CD14-positive monocyte (primary cell): ENCODE data around the gene KRTAP2-2. TPM values are rescaled to one million over a fixed set of nuclear protein-coding genes. Genes with fewer than 3 reads are reported as not detected.

ENCODE experiments used
- DNase-seq, 3 donors: peaks; one replicate each; pipeline ENCODE4 v3.0.0-alpha.2; 2011 to 2022
- H2AFZ ChIP-seq: 2 replicates; pipeline ENCODE4 v1.6.0; 2012; ENCODE audit warnings: mild to moderate bottlenecking, low read depth, low read length, inconsistent platforms; ENCODE audit not compliant: insufficient read depth, poor library complexity, severe bottlenecking
- H3K27ac ChIP-seq, 2 donors: 1 replicate in 1 of 2; 2 replicates in 1 of 2; pipeline ENCODE4 v1.5.1; 2012 to 2013; ENCODE audit warnings: low read length in 2 of 2, control low read depth in 1 of 2, inconsistent platforms in 1 of 2, low read depth in 1 of 2, mild to moderate bottlenecking in 1 of 2
- H3K27me3 ChIP-seq, 2 donors: one replicate each; pipeline versions ENCODE4 v1.6.0 to v1.6.1; 2011 to 2013; ENCODE audit warnings: low read length in 2 of 2; ENCODE audit not compliant: control insufficient read depth in 2 of 2, insufficient read depth in 2 of 2
- H3K36me3 ChIP-seq, 2 donors: replicated peaks in 1 of 2; 1 replicate in 1 of 2; 2 replicates in 1 of 2; pipeline versions ENCODE4 v1.5.1 to v1.6.1; 2012 to 2013; ENCODE audit warnings: low read length in 2 of 2, control low read depth in 1 of 2, inconsistent platforms in 1 of 2, mild to moderate bottlenecking in 1 of 2; ENCODE audit not compliant: insufficient read depth in 2 of 2, control insufficient read depth in 1 of 2
- H3K4me1 ChIP-seq, 2 donors: 1 replicate in 1 of 2; 2 replicates in 1 of 2; pipeline versions ENCODE4 v1.5.1 to v1.6.1; 2012 to 2013; ENCODE audit warnings: low read length in 2 of 2, control low read depth in 1 of 2, inconsistent platforms in 1 of 2, mild to moderate bottlenecking in 1 of 2, moderate library complexity in 1 of 2; ENCODE audit not compliant: insufficient read depth in 2 of 2, control insufficient read depth in 1 of 2
- H3K4me2 ChIP-seq: replicated peaks from 2 replicates; pipeline ENCODE3; 2012; ENCODE audit warnings: low read length, moderate library complexity, mild to moderate bottlenecking; ENCODE audit not compliant: poor library complexity, severe bottlenecking; ENCODE audit errors: extremely low read depth
- H3K4me3 ChIP-seq, 3 experiments: fragments of 200-600 bp in 1 of 3; sonication (generic) in 1 of 3; replicated peaks in 1 of 3; 1 replicate in 2 of 3; 2 replicates in 1 of 3; pipeline ENCODE4 v1.5.1; 2011 to 2013; ENCODE audit warnings: low read length in 3 of 3, mild to moderate bottlenecking in 3 of 3, control low read depth in 2 of 3, low read depth in 2 of 3, inconsistent platforms in 1 of 3, moderate library complexity in 1 of 3
- H3K79me2 ChIP-seq: 2 replicates; pipeline ENCODE4 v1.6.0; 2012; ENCODE audit warnings: mild to moderate bottlenecking, control low read depth, inconsistent platforms, low read length, moderate library complexity; ENCODE audit not compliant: insufficient read depth
- H3K9ac ChIP-seq: 2 replicates; pipeline ENCODE4 v1.6.0; 2017; ENCODE audit warnings: low read length, mild to moderate bottlenecking; ENCODE audit not compliant: insufficient read depth, poor library complexity, severe bottlenecking
- H3K9me3 ChIP-seq, 2 donors: replicated peaks in 1 of 2; 1 replicate in 1 of 2; 2 replicates in 1 of 2; pipeline versions ENCODE4 v1.5.1 to v1.6.1; 2012 to 2013; ENCODE audit warnings: low read length in 2 of 2, control low read depth in 1 of 2; ENCODE audit not compliant: control insufficient read depth in 1 of 2, insufficient read depth in 1 of 2
- H4K20me1 ChIP-seq: 2 replicates; pipeline ENCODE4 v1.6.0; 2012; ENCODE audit warnings: mild to moderate bottlenecking, low read length, control low read depth, moderate library complexity; ENCODE audit not compliant: insufficient read depth
- H3K27ac Mint-ChIP-seq, 7 donors: one replicate each; pipeline ENCODE4 v1.8.0; 2020; ENCODE audit warnings: mild to moderate bottlenecking in 7 of 7, mixed read lengths in 7 of 7, moderate library complexity in 6 of 7, inconsistent platforms in 2 of 7
- H3K27me3 Mint-ChIP-seq, 3 donors: one replicate each; pipeline ENCODE4 v1.8.0; 2021 to 2022; ENCODE audit warnings: low read depth in 3 of 3, mild to moderate bottlenecking in 3 of 3, mixed read lengths in 3 of 3, moderate library complexity in 3 of 3, inconsistent platforms in 1 of 3
- H3K36me3 Mint-ChIP-seq, 2 donors: one replicate each; pipeline ENCODE4 v1.8.0; 2020; ENCODE audit warnings: mixed read lengths in 2 of 2, inconsistent platforms in 1 of 2, mild to moderate bottlenecking in 1 of 2
- H3K4me1 Mint-ChIP-seq: one replicate; pipeline ENCODE4 v1.8.0; 2020; ENCODE audit warnings: mild to moderate bottlenecking, mixed read lengths
- H3K4me3 Mint-ChIP-seq, 2 donors: one replicate each; pipeline ENCODE4 v1.8.0; 2020; ENCODE audit warnings: mild to moderate bottlenecking in 2 of 2, mixed read lengths in 2 of 2, moderate library complexity in 1 of 2
- H3K9me3 Mint-ChIP-seq, 7 donors: one replicate each; pipeline ENCODE4 v1.8.0; 2020 to 2022; ENCODE audit warnings: mixed read lengths in 7 of 7, mild to moderate bottlenecking in 6 of 7, moderate library complexity in 6 of 7, inconsistent platforms in 2 of 7
- WGBS: methylation state at CpG from one replicate; pipeline ENCODE4 v1.1.5; 2013; ENCODE audit warnings: missing lambda C conversion rate; ENCODE audit not compliant: insufficient coverage; 5-methylcytosine and 5-hydroxymethylcytosine counted together
- intact Hi-C, 2 donors: fragments of 100-400 bp; cut with micrococcal nuclease; formaldehyde crosslinking; loops; one replicate each; pipeline versions ENCODE4 v1.15.0 to v1.15.1; 2023
- polyA plus RNA-seq, 3 donors: library from polyadenylated mRNA; depleted of rRNA in 1 of 3; unstranded in 2 of 3; stranded (reverse) in 1 of 3; fragments of 300-500 nt in 2 of 3; fragments of >200 nt in 1 of 3; fragmentation: Illumina TruSeq in 2 of 3; gene quantifications; 1 replicate in 2 of 3; 2 replicates in 1 of 3; pipeline ENCODE4 v1.2.3, GENCODE V29; 2012 to 2021
- TF ChIP-seq, protein P1 (sequence below): fragments of 200-600 bp; IDR thresholded peaks from one replicate; pipeline ENCODE4 v1.8.0; 2022; ENCODE audit warnings: antibody characterized with exemption, mild to moderate bottlenecking

KRTAP2-2 gene
- polyA plus RNA-seq, 3 donors = not detected

DNA sequence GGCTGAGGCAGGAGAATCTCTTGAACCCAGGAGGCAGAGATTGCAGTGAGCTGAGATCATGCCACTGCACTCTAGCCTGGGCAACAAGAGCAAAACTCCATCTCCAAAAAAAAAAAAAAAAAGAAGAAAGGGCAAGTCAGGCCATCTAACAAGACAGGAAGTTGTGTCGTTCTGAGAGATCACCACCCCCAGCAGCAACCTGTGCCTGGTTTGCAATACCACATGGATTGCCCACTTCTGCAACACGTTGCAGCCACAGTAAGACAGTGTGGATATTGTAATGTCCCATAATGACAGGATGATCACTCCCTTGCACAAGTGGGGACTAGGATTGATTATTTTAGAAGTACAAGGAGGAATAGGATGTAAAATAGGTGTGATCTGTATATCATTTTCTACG lies 14.0 kb upstream of the KRTAP2-2 start:
- no peaks in the 10 kb centered on the region for H4K20me1 ChIP-seq
- 100% methylated on average over 1 of the region's 3 CpGs for WGBS
- H3K4me1 Mint-ChIP-seq = no peaks in the 10 kb centered on the region

DNA sequence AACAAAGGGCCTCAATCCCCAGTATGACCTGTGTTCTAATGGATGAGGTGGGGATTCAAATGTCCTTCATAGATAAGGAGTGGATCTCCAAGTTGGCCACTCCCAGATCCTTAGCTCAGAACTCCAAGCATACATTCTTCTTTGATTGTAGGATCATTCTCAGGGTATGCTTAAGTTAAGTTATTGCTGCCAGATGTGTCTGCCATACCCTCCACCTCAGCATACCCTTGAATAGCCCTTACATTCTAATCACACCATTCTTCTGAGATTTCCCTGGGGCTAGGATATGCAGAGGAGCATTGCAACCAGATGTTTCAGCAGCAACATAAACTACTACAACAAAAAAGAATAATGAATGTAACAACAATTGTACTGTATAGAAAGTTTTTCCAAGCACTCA lies 12.3 kb upstream of the KRTAP2-2 start:
- no peak for DNase-seq
- Histone ChIP-seq H2AFZ (no peak overlapping the region), H3K79me2 (no peaks in the 10 kb centered on the region), H3K27ac (no peak overlapping the region), H3K9ac (no peak overlapping the region), H3K4me3 (no peak overlapping the region), H3K36me3 (no peaks in the 10 kb centered on the region), H3K9me3 (no peaks in the 10 kb centered on the region), H3K27me3 (peaks cover 3 to 4% of the 10 kb centered on the region in 2 donors), H3K4me2 (no peak overlapping the region), H4K20me1 (no peaks in the 10 kb centered on the region), H3K4me1 (no peaks in the 10 kb centered on the region)
- Mint-ChIP-seq H3K4me3 (no peak overlapping the region), H3K27me3 (peaks cover 0 to 3% (median 2%) of the 10 kb centered on the region in 3 donors), H3K27ac (no peak overlapping the region), H3K9me3 (peaks cover 0 to 3% (median 0%) of the 10 kb centered on the region in 7 donors), H3K4me1 (no peaks in the 10 kb centered on the region), H3K36me3 (no peaks in the 10 kb centered on the region)
- TF ChIP-seq, protein P1, sequence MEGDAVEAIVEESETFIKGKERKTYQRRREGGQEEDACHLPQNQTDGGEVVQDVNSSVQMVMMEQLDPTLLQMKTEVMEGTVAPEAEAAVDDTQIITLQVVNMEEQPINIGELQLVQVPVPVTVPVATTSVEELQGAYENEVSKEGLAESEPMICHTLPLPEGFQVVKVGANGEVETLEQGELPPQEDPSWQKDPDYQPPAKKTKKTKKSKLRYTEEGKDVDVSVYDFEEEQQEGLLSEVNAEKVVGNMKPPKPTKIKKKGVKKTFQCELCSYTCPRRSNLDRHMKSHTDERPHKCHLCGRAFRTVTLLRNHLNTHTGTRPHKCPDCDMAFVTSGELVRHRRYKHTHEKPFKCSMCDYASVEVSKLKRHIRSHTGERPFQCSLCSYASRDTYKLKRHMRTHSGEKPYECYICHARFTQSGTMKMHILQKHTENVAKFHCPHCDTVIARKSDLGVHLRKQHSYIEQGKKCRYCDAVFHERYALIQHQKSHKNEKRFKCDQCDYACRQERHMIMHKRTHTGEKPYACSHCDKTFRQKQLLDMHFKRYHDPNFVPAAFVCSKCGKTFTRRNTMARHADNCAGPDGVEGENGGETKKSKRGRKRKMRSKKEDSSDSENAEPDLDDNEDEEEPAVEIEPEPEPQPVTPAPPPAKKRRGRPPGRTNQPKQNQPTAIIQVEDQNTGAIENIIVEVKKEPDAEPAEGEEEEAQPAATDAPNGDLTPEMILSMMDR = no peak
- intact Hi-C loops = no loop called here

More for the DNA sequence above, 14.0 kb upstream of the KRTAP2-2 start:
- no peaks in the 10 kb centered on the region for H3K9me3 ChIP-seq
- H3K4me2 ChIP-seq = no peak overlapping the region
- H3K36me3 Mint-ChIP-seq = no peaks in the 10 kb centered on the region
- no peaks in the 10 kb centered on the region for H3K79me2 ChIP-seq
- no peak overlapping the region for H3K4me3 ChIP-seq
- no peaks in the 10 kb centered on the region for H3K36me3 ChIP-seq
- no peak overlapping the region for H2AFZ ChIP-seq
- no peak overlapping the region for H3K27ac Mint-ChIP-seq
- H3K9ac ChIP-seq = no peak overlapping the region
- intact Hi-C loops = no loop called here
- H3K27me3 Mint-ChIP-seq = no peaks in the 10 kb centered on the region
- no peak for DNase-seq
- TF ChIP-seq, protein P1 = no peak
- no peak overlapping the region for H3K4me3 Mint-ChIP-seq
- no peaks in the 10 kb centered on the region for H3K4me1 ChIP-seq
- no peak overlapping the region for H3K27ac ChIP-seq
- H3K9me3 Mint-ChIP-seq = peaks cover 0 to 3% (median 0%) of the 10 kb centered on the region in 7 donors
- H3K27me3 ChIP-seq = no peaks in the 10 kb centered on the region
